ENCODE data around the gene POM121C.
"Not testable (repeated sequence)": the region's sequence is repeated elsewhere in the genome, so short reads cannot be mapped to it uniquely, and the experiment has no call there.

- TF ChIP-seq, protein P1, sequence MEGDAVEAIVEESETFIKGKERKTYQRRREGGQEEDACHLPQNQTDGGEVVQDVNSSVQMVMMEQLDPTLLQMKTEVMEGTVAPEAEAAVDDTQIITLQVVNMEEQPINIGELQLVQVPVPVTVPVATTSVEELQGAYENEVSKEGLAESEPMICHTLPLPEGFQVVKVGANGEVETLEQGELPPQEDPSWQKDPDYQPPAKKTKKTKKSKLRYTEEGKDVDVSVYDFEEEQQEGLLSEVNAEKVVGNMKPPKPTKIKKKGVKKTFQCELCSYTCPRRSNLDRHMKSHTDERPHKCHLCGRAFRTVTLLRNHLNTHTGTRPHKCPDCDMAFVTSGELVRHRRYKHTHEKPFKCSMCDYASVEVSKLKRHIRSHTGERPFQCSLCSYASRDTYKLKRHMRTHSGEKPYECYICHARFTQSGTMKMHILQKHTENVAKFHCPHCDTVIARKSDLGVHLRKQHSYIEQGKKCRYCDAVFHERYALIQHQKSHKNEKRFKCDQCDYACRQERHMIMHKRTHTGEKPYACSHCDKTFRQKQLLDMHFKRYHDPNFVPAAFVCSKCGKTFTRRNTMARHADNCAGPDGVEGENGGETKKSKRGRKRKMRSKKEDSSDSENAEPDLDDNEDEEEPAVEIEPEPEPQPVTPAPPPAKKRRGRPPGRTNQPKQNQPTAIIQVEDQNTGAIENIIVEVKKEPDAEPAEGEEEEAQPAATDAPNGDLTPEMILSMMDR (IDR thresholded peaks at IDR 0.05): not testable (repeated sequence)
- TF ChIP-seq POLR2A (IDR thresholded peaks at IDR 0.05): peak; percentile 7 to 70 (median 60)
These were observed at the start of gene POM121C for GRCh38 chr7:75485979-75486643.

Data from body of pancreas (tissue), 4 donors.